B cell (primary cell): ENCODE data around the gene RDH14. TPM values are rescaled to one million over a fixed set of nuclear protein-coding genes. Genes with fewer than 3 reads are reported as not detected.

Experiments used
- ATAC-seq: fragments of 200-7000 bp; cut with Tn5 transposase; one replicate; pipeline ENCODE4 v1.10.0; 2021; ENCODE audit warnings: low read depth, mild to moderate bottlenecking, moderate number of reproducible peaks, moderate library complexity
- CTCF ChIA-PET: fragments of 350-600 bp; sonication (Branson Sonifier 250); formaldehyde crosslinking; loops from one replicate; lab custom pipeline; 2021; ENCODE audit warnings: antibody characterized with exemption, inconsistent platforms; lab: Charles Lee
- POLR2A ChIA-PET: fragments of 350-600 bp; sonication (Branson Sonifier 250); formaldehyde crosslinking; loops from one replicate; lab custom pipeline; 2021; ENCODE audit warnings: antibody characterized with exemption; lab: Charles Lee
- DNase-seq: peaks from one replicate; pipeline ENCODE4 v3.0.0; 2013
- H2AFZ ChIP-seq: 2 replicates; pipeline ENCODE4 v1.6.1; 2012; ENCODE audit warnings: mild to moderate bottlenecking, low read depth, low read length; ENCODE audit not compliant: insufficient read depth, poor library complexity, severe bottlenecking
- H3K27ac ChIP-seq, 2 donors: 1 replicate in 1 of 2; 2 replicates in 1 of 2; pipeline ENCODE4 v1.5.1; 2012 to 2013; ENCODE audit warnings: low read length in 2 of 2, mild to moderate bottlenecking in 2 of 2, moderate library complexity in 1 of 2
- H3K27me3 ChIP-seq, 4 experiments: fragments of 200-600 bp in 1 of 4; sonication (generic) in 1 of 4; replicated peaks in 1 of 4; 1 replicate in 2 of 4; 2 replicates in 2 of 4; pipeline versions ENCODE4 v1.6.1 to v1.7.0; 2013 to 2016; ENCODE audit warnings: low read length in 3 of 4, mild to moderate bottlenecking in 2 of 4, mixed read lengths in 1 of 4, moderate library complexity in 1 of 4; ENCODE audit not compliant: insufficient read depth in 4 of 4, control insufficient read depth in 3 of 4; ENCODE audit errors: control extremely low read depth in 1 of 4
- H3K36me3 ChIP-seq, 2 experiments: replicated peaks in 1 of 2; 1 replicate in 1 of 2; 2 replicates in 1 of 2; pipeline versions ENCODE4 v1.6.1 to v1.7.1; 2013; ENCODE audit warnings: low read length in 1 of 2; ENCODE audit not compliant: insufficient read depth in 2 of 2, control insufficient read depth in 1 of 2; ENCODE audit errors: control extremely low read depth in 1 of 2, extremely low read depth in 1 of 2
- H3K4me1 ChIP-seq, 2 donors: fragments of 200-600 bp in 1 of 2; sonication (generic) in 1 of 2; 1 replicate in 1 of 2; 2 replicates in 1 of 2; pipeline versions ENCODE4 v1.5.1 to v1.6.1; 2013 to 2017; ENCODE audit warnings: low read length in 2 of 2; ENCODE audit not compliant: control insufficient read depth in 2 of 2, insufficient read depth in 2 of 2
- H3K4me2 ChIP-seq: replicated peaks from 2 replicates; pipeline ENCODE3; 2012; ENCODE audit warnings: mild to moderate bottlenecking, low read depth, low read length; ENCODE audit not compliant: poor library complexity, severe bottlenecking
- H3K4me3 ChIP-seq, 5 experiments: fragments of 200-600 bp in 1 of 5; sonication (generic) in 1 of 5; 1 replicate in 3 of 5; 2 replicates in 2 of 5; pipeline versions ENCODE4 v1.5.1 to v1.7.0; 2011 to 2016; ENCODE audit warnings: low read length in 4 of 5, mild to moderate bottlenecking in 4 of 5, low read depth in 2 of 5, control low read depth in 1 of 5, moderate library complexity in 1 of 5; ENCODE audit not compliant: insufficient read depth in 1 of 5; ENCODE audit errors: control extremely low read depth in 1 of 5, extremely low read depth in 1 of 5
- H3K79me2 ChIP-seq: fragments of 200-600 bp; sonication (generic); one replicate; pipeline ENCODE4 v1.6.0; 2016; ENCODE audit warnings: low read length; ENCODE audit not compliant: control insufficient read depth, insufficient read depth
- H3K9ac ChIP-seq: fragments of 200-600 bp; sonication (generic); 2 replicates; pipeline ENCODE4 v1.6.1; 2017; ENCODE audit warnings: mild to moderate bottlenecking, low read length, moderate library complexity
- H3K9me3 ChIP-seq, 3 donors: one replicate each; pipeline versions ENCODE4 v1.6.1 to v1.7.1; 2013; ENCODE audit warnings: low read length in 2 of 3; ENCODE audit not compliant: control insufficient read depth in 2 of 3, insufficient read depth in 1 of 3; ENCODE audit errors: control extremely low read depth in 1 of 3
- H4K20me1 ChIP-seq: 2 replicates; pipeline ENCODE4 v1.6.0; 2012; ENCODE audit warnings: mild to moderate bottlenecking, low read length; ENCODE audit not compliant: insufficient read depth, control insufficient read depth, poor library complexity, severe bottlenecking
- H3K27ac Mint-ChIP-seq: one replicate; pipeline ENCODE4 v1.8.0; 2021; ENCODE audit warnings: mixed read lengths
- H3K27me3 Mint-ChIP-seq: one replicate; pipeline ENCODE4 v1.8.0; 2021; ENCODE audit warnings: mixed read lengths
- H3K4me1 Mint-ChIP-seq: one replicate; pipeline ENCODE4 v1.8.0; 2021; ENCODE audit warnings: mixed read lengths
- H3K4me3 Mint-ChIP-seq: one replicate; pipeline ENCODE4 v1.8.0; 2021; ENCODE audit warnings: mixed read lengths
- H3K9me3 Mint-ChIP-seq: one replicate; pipeline ENCODE4 v1.8.0; 2022; ENCODE audit warnings: mixed read lengths; ENCODE audit not compliant: insufficient read depth
- CTCF ChIP-seq: fragments of 200-600 bp; IDR thresholded peaks from one replicate; pipeline ENCODE4 v1.8.0; 2022; ENCODE audit warnings: antibody characterized with exemption, mild to moderate bottlenecking
- EZH2 ChIP-seq: IDR thresholded peaks from 2 replicates; pipeline ENCODE4 v1.6.1; 2012; ENCODE audit warnings: borderline replicate concordance, low read depth, mild to moderate bottlenecking, moderate library complexity, low read length; ENCODE audit not compliant: insufficient read depth, poor library complexity, severe bottlenecking
- WGBS: methylation state at CpG from one replicate; pipeline ENCODE4 v1.1.5; 2013; ENCODE audit warnings: missing lambda C conversion rate; ENCODE audit not compliant: insufficient coverage; 5-methylcytosine and 5-hydroxymethylcytosine counted together
- intact Hi-C: fragments of 100-400 bp; cut with micrococcal nuclease; formaldehyde crosslinking; loops from one replicate; pipeline ENCODE4 v1.10.0; 2022
- polyA plus RNA-seq: library from polyadenylated mRNA; depleted of rRNA; stranded (reverse); fragments of >200 nt; gene quantifications from 2 replicates; pipeline ENCODE4 v1.2.3, GENCODE V29; 2012
- total RNA-seq, 2 donors: library from RNA; stranded (reverse); fragments of 120-200 nt in 1 of 2; gene quantifications; 1 replicate in 1 of 2; 2 replicates in 1 of 2; pipeline versions ENCODE4 v1.2.3 to v1.2.4, GENCODE V29; 2013 to 2022

RDH14 gene
- total and polyA plus RNA-seq, 2 donors (not counting 1 experiment from before 2014, with no cell fraction given) = 9.6 to 18.5 TPM

- Histone ChIP-seq H3K27me3 (no peaks in the 10 kb centered on the region), H3K4me2 (no peak overlapping the region), H2AFZ (no peak overlapping the region), H3K79me2 (no peaks in the 10 kb centered on the region), H3K9me3 (peaks cover 0 to 12% (median 0%) of the 10 kb centered on the region in 3 donors), H3K4me1 (no peaks in the 10 kb centered on the region), H3K36me3 (no peaks in the 10 kb centered on the region), H3K27ac (no peak overlapping the region), H4K20me1 (no peaks in the 10 kb centered on the region), H3K9ac (no peak overlapping the region), H3K4me3 (no peak overlapping the region)
- intact Hi-C loops = no loop called here
- ATAC-seq (no peak), DNase-seq (no peak)
- CTCF ChIA-PET = no interaction called here
- no peak for TF ChIP-seq CTCF
- TF ChIP-seq EZH2 = no peak
- no peak overlapping the region for H3K4me3 Mint-ChIP-seq
- H3K9me3 Mint-ChIP-seq = no peaks in the 10 kb centered on the region
- POLR2A ChIA-PET = no interaction called here
- no peaks in the 10 kb centered on the region for H3K4me1 Mint-ChIP-seq
- H3K27ac Mint-ChIP-seq = no peak overlapping the region
- no CpG with 5 or more reads among the region's 1 CpG for WGBS
- H3K27me3 Mint-ChIP-seq = no peaks in the 10 kb centered on the region
These were observed 28.3 kb upstream of the RDH14 start for GRCh38 chr2:18588802-18589201.

- Histone ChIP-seq H2AFZ (no peak overlapping the region), H3K27ac (no peak overlapping the region), H3K9ac (no peak overlapping the region), H3K27me3 (no peaks in the 10 kb centered on the region), H4K20me1 (no peaks in the 10 kb centered on the region), H3K9me3 (peaks cover 0 to 12% (median 0%) of the 10 kb centered on the region in 3 donors), H3K36me3 (no peaks in the 10 kb centered on the region), H3K4me1 (no peaks in the 10 kb centered on the region), H3K79me2 (no peaks in the 10 kb centered on the region), H3K4me2 (no peak overlapping the region), H3K4me3 (no peak overlapping the region)
- no CpG with 5 or more reads among the region's 1 CpG for WGBS
- no peaks in the 10 kb centered on the region for H3K27me3 Mint-ChIP-seq
- H3K4me1 Mint-ChIP-seq = no peaks in the 10 kb centered on the region
- intact Hi-C loops = no loop called here
- DNase-seq (no peak), ATAC-seq (no peak)
- no peaks in the 10 kb centered on the region for H3K9me3 Mint-ChIP-seq
- H3K27ac Mint-ChIP-seq = no peak overlapping the region
- CTCF ChIA-PET = no interaction called here
- no peak overlapping the region for H3K4me3 Mint-ChIP-seq
- TF ChIP-seq CTCF (no peak), EZH2 (no peak)
- POLR2A ChIA-PET = no interaction called here
These were observed 27.6 kb upstream of the RDH14 start for GRCh38 chr2:18588049-18588448.
